HCT116 (cell line): Measurements from ENCODE around the gene DDA1. TPM values are rescaled to one million over a fixed set of nuclear protein-coding genes. Genes with fewer than 3 reads are reported as not detected.
"Not testable (repeated sequence)": the region's sequence is repeated elsewhere in the genome, so short reads cannot be mapped to it uniquely, and the experiment has no call there.

ENCODE experiments used
- ATAC-seq: fragments of 200-7000 bp; cut with Tn5 transposase; 2 replicates; pipeline ENCODE4 v1.9.1; 2020; ENCODE audit warnings: mild to moderate bottlenecking, moderate library complexity
- BruUV-seq: library from RNA; stranded (reverse); fragments of 400-500 nt; replicated peaks from 2 replicates; lab custom pipeline; 2021; lab: Mats Ljungman, UMichigan
- CTCF ChIA-PET: fragments of 300-600 bp; sonication (Branson Sonifier 250); formaldehyde crosslinking; loops from one replicate; lab custom pipeline; 2021; ENCODE audit warnings: antibody characterized with exemption; lab: Charles Lee
- POLR2A ChIA-PET: fragments of 300-600, 350-600 bp; sonication (Branson Sonifier 250); formaldehyde crosslinking; loops from one replicate; lab custom pipeline; 2021; ENCODE audit warnings: antibody characterized with exemption; lab: Charles Lee
- RAD21 ChIA-PET, 2 experiments: fragments of 300-600 bp; sonication (Branson Sonifier 250); formaldehyde crosslinking; loops; one replicate each; lab custom pipeline; 2023; ENCODE audit warnings: low total read pairs in 2 of 2; ENCODE audit not compliant: uncharacterized antibody in 2 of 2, unreplicated experiment in 2 of 2, low non-redundant PET in 1 of 2; lab: Charles Lee
- DNase-seq: peaks from one replicate; pipeline ENCODE4 v3.0.0-alpha.2; 2010; ENCODE audit warnings: low read depth, low spot score
- H2AFZ ChIP-seq: fragments of 200-600 bp; shearing (Covaris generic), sonication (generic); 2 replicates; pipeline ENCODE4 v1.6.1; 2017; ENCODE audit warnings: low read depth, mixed run types, mixed read lengths, antibody characterized with exemption, low read length; ENCODE audit not compliant: poor library complexity, severe bottlenecking
- H3K27ac ChIP-seq: 2 replicates; pipeline ENCODE4 v1.5.1; 2012; ENCODE audit warnings: low read depth, low read length
- H3K27me3 ChIP-seq: fragments of 200-600 bp; sonication (generic); 2 replicates; pipeline ENCODE4 v1.6.1; 2016; ENCODE audit warnings: mixed run types, low read length, mixed read lengths; ENCODE audit not compliant: insufficient read depth
- H3K36me3 ChIP-seq, 2 experiments: fragments of 200-500 bp in 1 of 2; fragments of 200-600 bp in 1 of 2; sonication (Bioruptor generic) in 1 of 2; sonication (generic) in 1 of 2; 2 replicates each; pipeline versions ENCODE4 v1.5.1 to v1.6.1; 2014 to 2016; ENCODE audit warnings: low read length in 2 of 2, inconsistent platforms in 1 of 2, mixed read lengths in 1 of 2, mixed run types in 1 of 2; ENCODE audit not compliant: insufficient read depth in 2 of 2, control insufficient read depth in 1 of 2
- H3K4me1 ChIP-seq, 2 experiments: fragments of 200-600 bp in 1 of 2; sonication (generic) in 1 of 2; 2 replicates each; pipeline versions ENCODE4 v1.5.1 to v1.6.1; 2012 to 2017; ENCODE audit warnings: low read length in 2 of 2, inconsistent platforms in 1 of 2, mild to moderate bottlenecking in 1 of 2, mixed read lengths in 1 of 2, mixed run types in 1 of 2, moderate library complexity in 1 of 2; ENCODE audit not compliant: insufficient read depth in 2 of 2, control insufficient read depth in 1 of 2
- H3K4me2 ChIP-seq: fragments of 200-600 bp; sonication (generic); 2 replicates; pipeline ENCODE4 v1.6.1; 2017; ENCODE audit warnings: mixed run types, low read length, mixed read lengths
- H3K4me3 ChIP-seq, 2 experiments: fragments of 200-600 bp in 1 of 2; sonication (generic) in 1 of 2; replicated peaks in 1 of 2; 2 replicates each; pipeline ENCODE4 v1.5.1; 2011 to 2016; ENCODE audit warnings: low read length in 2 of 2, control low read depth in 1 of 2, low read depth in 1 of 2, mild to moderate bottlenecking in 1 of 2, mixed read lengths in 1 of 2, mixed run types in 1 of 2
- H3K79me2 ChIP-seq: fragments of 200-600 bp; sonication (generic); 2 replicates; pipeline ENCODE4 v1.6.1; 2017; ENCODE audit warnings: mild to moderate bottlenecking, mixed run types, low read length, moderate library complexity, mixed read lengths; ENCODE audit not compliant: insufficient read depth
- H3K9ac ChIP-seq: fragments of 200-600 bp; sonication (generic); 2 replicates; pipeline ENCODE4 v1.6.1; 2016; ENCODE audit warnings: low read length, mixed read lengths
- H3K9me2 ChIP-seq: fragments of 200-600 bp; sonication (generic), shearing (Covaris generic); 2 replicates; pipeline ENCODE4 v1.6.1; 2017; ENCODE audit warnings: mixed run types, mild to moderate bottlenecking, moderate library complexity; ENCODE audit not compliant: insufficient read depth
- H3K9me3 ChIP-seq, 2 experiments: fragments of 200-500 bp in 1 of 2; fragments of 200-600 bp in 1 of 2; sonication (Bioruptor generic) in 1 of 2; sonication (generic) in 1 of 2; 2 replicates each; pipeline ENCODE4 v1.6.1; 2014 to 2017; ENCODE audit warnings: low read length in 2 of 2, mixed read lengths in 2 of 2, inconsistent platforms in 1 of 2, low read depth in 1 of 2, mild to moderate bottlenecking in 1 of 2, mixed run types in 1 of 2, moderate library complexity in 1 of 2; ENCODE audit not compliant: control insufficient read depth in 1 of 2, insufficient read depth in 1 of 2
- H4K20me1 ChIP-seq: fragments of 200-600 bp; sonication (generic), shearing (Covaris generic); 2 replicates; pipeline ENCODE4 v1.6.1; 2017; ENCODE audit warnings: mixed run types, mild to moderate bottlenecking, moderate library complexity; ENCODE audit not compliant: insufficient read depth
- CBX3 ChIP-seq: IDR thresholded peaks from 2 replicates; pipeline ENCODE4 v1.6.1; 2012; ENCODE audit warnings: low read depth
- EZH2 ChIP-seq: fragments of 200-600 bp; sonication (generic); IDR thresholded peaks from 2 replicates; pipeline ENCODE4 v1.6.1; 2017; ENCODE audit warnings: antibody characterized with exemption, mixed run types
- JUND ChIP-seq: IDR thresholded peaks from 2 replicates; pipeline ENCODE4 v1.6.1; 2012
- RAD21 ChIP-seq: IDR thresholded peaks from 2 replicates; pipeline ENCODE4 v1.6.1; 2012; ENCODE audit warnings: low read depth, mild to moderate bottlenecking
- SIN3A ChIP-seq: IDR thresholded peaks from 2 replicates; pipeline ENCODE4 v1.6.1; 2012; ENCODE audit warnings: low read depth
- SP1 ChIP-seq: IDR thresholded peaks from 2 replicates; pipeline ENCODE4 v1.6.1; 2012; ENCODE audit warnings: low read depth
- intact Hi-C: fragments of 100-400 bp; cut with micrococcal nuclease; formaldehyde crosslinking; loops from 2 replicates; pipeline ENCODE4 v1.10.0; 2022
- total RNA-seq: library from RNA; stranded (reverse); gene quantifications from one replicate; pipeline ENCODE4 v1.2.1, GENCODE V29; 2021; ENCODE audit not compliant: unreplicated experiment
- TF ChIP-seq, protein P1 (sequence below), 3 experiments: fragments of 200-600 bp in 1 of 3; sonication (generic) in 1 of 3; IDR thresholded peaks in 2 of 3; conservative IDR thresholded peaks in 1 of 3; 2 replicates each; pipeline ENCODE4 v1.5.1; 2012 to 2017; ENCODE audit warnings: low read depth in 2 of 3, low read length in 2 of 3, antibody characterized with exemption in 1 of 3, borderline replicate concordance in 1 of 3, control low read depth in 1 of 3, mild to moderate bottlenecking in 1 of 3, mixed read lengths in 1 of 3, mixed run types in 1 of 3, moderate library complexity in 1 of 3; ENCODE audit not compliant: insufficient read depth in 1 of 3
- TF ChIP-seq, protein P2 (sequence below): IDR thresholded peaks from 2 replicates; pipeline ENCODE4 v1.6.1; 2012

Gene DDA1
- total RNA-seq, 1 experiment from 2014 or later, result 68.6 TPM

- TF ChIP-seq, protein P1, sequence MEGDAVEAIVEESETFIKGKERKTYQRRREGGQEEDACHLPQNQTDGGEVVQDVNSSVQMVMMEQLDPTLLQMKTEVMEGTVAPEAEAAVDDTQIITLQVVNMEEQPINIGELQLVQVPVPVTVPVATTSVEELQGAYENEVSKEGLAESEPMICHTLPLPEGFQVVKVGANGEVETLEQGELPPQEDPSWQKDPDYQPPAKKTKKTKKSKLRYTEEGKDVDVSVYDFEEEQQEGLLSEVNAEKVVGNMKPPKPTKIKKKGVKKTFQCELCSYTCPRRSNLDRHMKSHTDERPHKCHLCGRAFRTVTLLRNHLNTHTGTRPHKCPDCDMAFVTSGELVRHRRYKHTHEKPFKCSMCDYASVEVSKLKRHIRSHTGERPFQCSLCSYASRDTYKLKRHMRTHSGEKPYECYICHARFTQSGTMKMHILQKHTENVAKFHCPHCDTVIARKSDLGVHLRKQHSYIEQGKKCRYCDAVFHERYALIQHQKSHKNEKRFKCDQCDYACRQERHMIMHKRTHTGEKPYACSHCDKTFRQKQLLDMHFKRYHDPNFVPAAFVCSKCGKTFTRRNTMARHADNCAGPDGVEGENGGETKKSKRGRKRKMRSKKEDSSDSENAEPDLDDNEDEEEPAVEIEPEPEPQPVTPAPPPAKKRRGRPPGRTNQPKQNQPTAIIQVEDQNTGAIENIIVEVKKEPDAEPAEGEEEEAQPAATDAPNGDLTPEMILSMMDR (IDR thresholded peaks at IDR 0.05 in 2 of 3, conservative IDR thresholded peaks at IDR 0.05 in 1 of 3; ENCODE audit: borderline replicate concordance in 1 of 3, insufficient read depth in 1 of 3, low read depth in 2 of 3, low read length in 2 of 3), result no peak
- no peak for TF ChIP-seq RAD21
These were observed 40.6 kb upstream of the DDA1 start (continued) for GRCh38 chr19:17268754-17269153.

DNA sequence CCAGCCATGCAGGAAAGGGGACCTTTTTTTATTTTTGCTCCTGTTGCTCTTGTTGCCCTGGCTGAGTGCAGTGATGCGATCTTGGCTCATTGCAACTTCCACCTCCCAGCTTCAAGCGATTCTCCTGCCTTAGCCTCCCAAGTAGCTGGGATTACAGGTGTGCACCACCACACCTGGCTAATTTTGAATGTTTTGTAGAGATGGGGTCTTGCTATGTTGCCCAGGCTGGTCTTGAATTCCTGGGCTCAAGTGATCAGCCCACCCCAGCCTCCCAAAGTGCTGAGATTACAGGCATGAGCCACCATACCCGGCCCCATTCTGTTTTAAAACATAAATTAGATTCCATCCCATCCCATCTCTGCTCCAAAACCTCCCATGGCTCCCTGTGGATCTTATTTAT, 34.5 kb upstream of the DDA1 start:
- H3K9ac ChIP-seq, BruUV-seq, POLR2A ChIA-PET, DNase-seq, RAD21 ChIA-PET, H3K27ac ChIP-seq, ATAC-seq, CTCF ChIA-PET, H4K20me1 ChIP-seq, H3K4me1 ChIP-seq, H3K27me3 ChIP-seq, H2AFZ ChIP-seq, H3K4me2 ChIP-seq, H3K4me3 ChIP-seq, H3K9me3 ChIP-seq, H3K79me2 ChIP-seq, intact Hi-C loops, H3K9me2 ChIP-seq: not testable (repeated sequence)
- peaks cover 17 to 46% of the 10 kb centered on the region in 2 experiments for H3K36me3 ChIP-seq

GRCh38 chr19:17275441-17276175, 33.8 kb upstream of the DDA1 start:
- Histone ChIP-seq H3K4me2 (no peak overlapping the region), H3K9ac (no peak overlapping the region), H3K9me3 (no peaks in the 10 kb centered on the region), H3K27ac (no peak overlapping the region), H3K4me1 (no peaks in the 10 kb centered on the region), H3K27me3 (no peaks in the 10 kb centered on the region), H2AFZ (no peak overlapping the region), H4K20me1 (no peaks in the 10 kb centered on the region), H3K79me2 (no peaks in the 10 kb centered on the region), H3K9me2 (no peaks in the 10 kb centered on the region), H3K36me3 (peaks cover 17 to 41% of the 10 kb centered on the region in 2 experiments), H3K4me3 (no peak overlapping the region)
- BruUV-seq, result no TSS peak
- ATAC-seq, result no peak
- intact Hi-C loops, result no loop called here
- ChIA-PET POLR2A (no interaction called here), CTCF (no interaction called here), RAD21 (no interaction called here)
- TF ChIP-seq RAD21 (no peak), EZH2 (no peak), JUND (no peak), CBX3 (no peak), SP1 (no peak), SIN3A (no peak)
- TF ChIP-seq, protein P2, sequence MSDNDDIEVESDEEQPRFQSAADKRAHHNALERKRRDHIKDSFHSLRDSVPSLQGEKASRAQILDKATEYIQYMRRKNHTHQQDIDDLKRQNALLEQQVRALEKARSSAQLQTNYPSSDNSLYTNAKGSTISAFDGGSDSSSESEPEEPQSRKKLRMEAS, result no peak
- DNase-seq, result no peak
